HG03060 (cell line): Measurements from ENCODE around the gene MYD88.

Experiments used
- ATAC-seq: cut with Tn5 transposase; IDR thresholded peaks from one replicate; pipeline ENCODE4 v1.9.1; 2021; ENCODE audit warnings: low read depth, moderate number of reproducible peaks; ENCODE audit not compliant: unreplicated experiment

The MYD88 gene

GRCh38 chr3:38111696-38112377, 26.6 kb upstream of the MYD88 start:
- ATAC-seq, result no peak

GRCh38 chr3:38112378-38112761, 26.1 kb upstream of the MYD88 start:
- ATAC-seq, result no peak

GRCh38 chr3:38114052-38114874, 24.2 kb upstream of the MYD88 start:
- no peak for ATAC-seq

GRCh38 chr3:38114875-38115644, 23.4 kb upstream of the MYD88 start:
- no peak for ATAC-seq

- no peak for ATAC-seq
Measured at GRCh38 chr3:38115645-38116427, 22.6 kb upstream of the MYD88 start.

GRCh38 chr3:38116471-38117162, 21.8 kb upstream of the MYD88 start:
- no peak for ATAC-seq

- ATAC-seq, result no peak
Measured at GRCh38 chr3:38117163-38117716, 21.2 kb upstream of the MYD88 start.

GRCh38 chr3:38117748-38118420, 20.6 kb upstream of the MYD88 start:
- no peak for ATAC-seq

GRCh38 chr3:38118421-38119247, 19.8 kb upstream of the MYD88 start:
- no peak for ATAC-seq

- no peak for ATAC-seq
Measured at GRCh38 chr3:38119248-38119544, 19.3 kb upstream of the MYD88 start.

- no peak for ATAC-seq
Measured at GRCh38 chr3:38119821-38120692, 18.4 kb upstream of the MYD88 start.

GRCh38 chr3:38120693-38121450, 17.6 kb upstream of the MYD88 start:
- no peak for ATAC-seq

GRCh38 chr3:38121451-38121831, 17.0 kb upstream of the MYD88 start:
- ATAC-seq, result no peak

GRCh38 chr3:38121832-38122461, 16.5 kb upstream of the MYD88 start:
- no peak for ATAC-seq

- ATAC-seq, result no peak
Measured at GRCh38 chr3:38122712-38123290, 15.7 kb upstream of the MYD88 start.
